Liver (tissue), 9 donors: ENCODE measurements around the gene SCAF1. TPM values are rescaled to one million over a fixed set of nuclear protein-coding genes. Genes with fewer than 3 reads are reported as not detected.

ENCODE experiments used
- DNase-seq: peaks from one replicate; pipeline ENCODE4 v3.0.0-alpha.2; 2017; ENCODE audit warnings: low spot score
- H3K27ac ChIP-seq, 2 donors: one replicate each; pipeline ENCODE4 v1.7.0; 2013; ENCODE audit warnings: inconsistent platforms in 2 of 2, low read length in 2 of 2, control low read depth in 1 of 2, low read depth in 1 of 2, mild to moderate bottlenecking in 1 of 2
- H3K27me3 ChIP-seq, 4 donors: one replicate each; pipeline versions ENCODE4 v1.6.1 to v1.7.0; 2013; ENCODE audit warnings: low read length in 3 of 4, inconsistent platforms in 1 of 4, mild to moderate bottlenecking in 1 of 4, moderate library complexity in 1 of 4; ENCODE audit not compliant: control insufficient read depth in 4 of 4, insufficient read depth in 4 of 4
- H3K36me3 ChIP-seq, 4 donors: one replicate each; pipeline versions ENCODE4 v1.6.1 to v1.7.0; 2013; ENCODE audit warnings: low read length in 3 of 4, mild to moderate bottlenecking in 3 of 4, low read depth in 1 of 4, moderate library complexity in 1 of 4; ENCODE audit not compliant: control insufficient read depth in 4 of 4, insufficient read depth in 3 of 4
- H3K4me1 ChIP-seq, 4 donors: one replicate each; pipeline versions ENCODE4 v1.6.1 to v1.7.0; 2013; ENCODE audit warnings: low read length in 3 of 4, mild to moderate bottlenecking in 3 of 4, moderate library complexity in 1 of 4; ENCODE audit not compliant: control insufficient read depth in 4 of 4, insufficient read depth in 4 of 4
- H3K4me3 ChIP-seq, 3 donors: one replicate each; pipeline versions ENCODE4 v1.6.1 to v1.7.0; 2013; ENCODE audit warnings: low read length in 3 of 3, control low read depth in 1 of 3, low read depth in 1 of 3, mild to moderate bottlenecking in 1 of 3
- H3K9ac ChIP-seq, 2 donors: one replicate each; pipeline ENCODE4 v1.7.0; 2013; ENCODE audit warnings: low read length in 2 of 2, mild to moderate bottlenecking in 2 of 2, moderate library complexity in 2 of 2, control low read depth in 1 of 2, low read depth in 1 of 2
- H3K9me3 ChIP-seq, 4 donors: one replicate each; pipeline versions ENCODE4 v1.6.1 to v1.7.0; 2013; ENCODE audit warnings: low read length in 3 of 4; ENCODE audit not compliant: control insufficient read depth in 4 of 4
- EGR1 ChIP-seq, 2 donors: IDR thresholded peaks; 2 replicates each; pipeline ENCODE4 v1.6.1; 2016 to 2018; ENCODE audit warnings: antibody characterized with exemption in 2 of 2, low read depth in 2 of 2
- FOXA2 ChIP-seq: IDR thresholded peaks from 2 replicates; pipeline ENCODE4 v1.6.1; 2016; ENCODE audit warnings: antibody characterized with exemption
- GABPA ChIP-seq, 2 donors: IDR thresholded peaks in 1 of 2; conservative IDR thresholded peaks in 1 of 2; 2 replicates each; pipeline ENCODE4 v1.6.1; 2016; ENCODE audit warnings: antibody characterized with exemption in 2 of 2, mild to moderate bottlenecking in 1 of 2, moderate library complexity in 1 of 2
- HNF4A ChIP-seq, 2 donors: conservative IDR thresholded peaks; 2 replicates each; pipeline ENCODE4 v1.6.1; 2016; ENCODE audit warnings: antibody characterized with exemption in 2 of 2, mild to moderate bottlenecking in 2 of 2
- JUND ChIP-seq, 2 donors: IDR thresholded peaks; 2 replicates each; pipeline ENCODE4 v1.6.1; 2016; ENCODE audit warnings: antibody characterized with exemption in 2 of 2
- RXRA ChIP-seq, 2 donors: IDR thresholded peaks; 2 replicates each; pipeline ENCODE4 v1.6.1; 2017 to 2018; ENCODE audit warnings: antibody characterized with exemption in 2 of 2, mild to moderate bottlenecking in 1 of 2
- TAF1 ChIP-seq: conservative IDR thresholded peaks from 2 replicates; pipeline ENCODE4 v1.6.1; 2016; ENCODE audit warnings: antibody characterized with exemption, mild to moderate bottlenecking
- YY1 ChIP-seq: IDR thresholded peaks from 2 replicates; pipeline ENCODE4 v1.6.1; 2016; ENCODE audit warnings: antibody characterized with exemption, mild to moderate bottlenecking
- WGBS: extraction: QIAGEN DNeasy Blood & Tissue Kit; methylation state at CpG from one replicate; pipeline ENCODE4 v1.1.7; 2013; 5-methylcytosine and 5-hydroxymethylcytosine counted together
- polyA plus RNA-seq, 2 donors: library from polyadenylated mRNA; stranded (reverse) in 1 of 2; unstranded in 1 of 2; fragments of 200-250 nt in 1 of 2; fragments of >200 nt in 1 of 2; fragmentation: Nextera tagmentation in 1 of 2; extraction: Ambion mirVana in 1 of 2; gene quantifications; one replicate each; pipeline versions ENCODE4 v1.2.1 to v1.2.3, GENCODE V29; 2013 to 2015
- total RNA-seq, 2 donors: library from RNA; depleted of rRNA; stranded (reverse); fragments of >200 nt; gene quantifications; one replicate each; pipeline ENCODE4 v1.2.3, GENCODE V29; 2014
- TF ChIP-seq, protein P1 (sequence below): fragments of 150-350 bp; IDR thresholded peaks from 2 replicates; pipeline ENCODE4 v1.5.1; 2017; ENCODE audit warnings: improper control_type of control experiment, low read depth, low read length; ENCODE audit not compliant: missing input control
- TF ChIP-seq, protein P2 (sequence below): IDR thresholded peaks from 2 replicates; pipeline ENCODE4 v1.6.1; 2016; ENCODE audit warnings: antibody characterized with exemption, mild to moderate bottlenecking
- donor health status: healthy.
- donor health status: healthy.
- donor health status: healthy.
- donor health status: healthy.
- donor health status: healthy.

SCAF1 gene
- total and polyA plus RNA-seq, 4 donors = 4.6 to 17.6 (median 9.9) TPM

- no peaks in the 10 kb centered on the region for H3K9me3 ChIP-seq
- TF ChIP-seq HNF4A (conservative IDR thresholded peaks at IDR 0.05) (no peak), TAF1 (no peak), GABPA (IDR thresholded peaks at IDR 0.05 in 1 of 2, conservative IDR thresholded peaks at IDR 0.05 in 1 of 2) (no peak)
- H3K4me3 ChIP-seq = no peak overlapping the region
- DNase-seq = no peak
- H3K36me3 ChIP-seq = peaks cover 24 to 66% (median 42%) of the 10 kb centered on the region in 4 donors
- no peak overlapping the region for H3K9ac ChIP-seq
- H3K27ac ChIP-seq = no peak overlapping the region
- no peaks in the 10 kb centered on the region for H3K27me3 ChIP-seq
- H3K4me1 ChIP-seq = peaks cover 0 to 2% (median 0%) of the 10 kb centered on the region in 4 donors
- 97% methylated on average over 110 of the region's 110 CpGs for WGBS
These were observed 10.0 kb downstream of the SCAF1 start for GRCh38 chr19:49651820-49652550.

DNA sequence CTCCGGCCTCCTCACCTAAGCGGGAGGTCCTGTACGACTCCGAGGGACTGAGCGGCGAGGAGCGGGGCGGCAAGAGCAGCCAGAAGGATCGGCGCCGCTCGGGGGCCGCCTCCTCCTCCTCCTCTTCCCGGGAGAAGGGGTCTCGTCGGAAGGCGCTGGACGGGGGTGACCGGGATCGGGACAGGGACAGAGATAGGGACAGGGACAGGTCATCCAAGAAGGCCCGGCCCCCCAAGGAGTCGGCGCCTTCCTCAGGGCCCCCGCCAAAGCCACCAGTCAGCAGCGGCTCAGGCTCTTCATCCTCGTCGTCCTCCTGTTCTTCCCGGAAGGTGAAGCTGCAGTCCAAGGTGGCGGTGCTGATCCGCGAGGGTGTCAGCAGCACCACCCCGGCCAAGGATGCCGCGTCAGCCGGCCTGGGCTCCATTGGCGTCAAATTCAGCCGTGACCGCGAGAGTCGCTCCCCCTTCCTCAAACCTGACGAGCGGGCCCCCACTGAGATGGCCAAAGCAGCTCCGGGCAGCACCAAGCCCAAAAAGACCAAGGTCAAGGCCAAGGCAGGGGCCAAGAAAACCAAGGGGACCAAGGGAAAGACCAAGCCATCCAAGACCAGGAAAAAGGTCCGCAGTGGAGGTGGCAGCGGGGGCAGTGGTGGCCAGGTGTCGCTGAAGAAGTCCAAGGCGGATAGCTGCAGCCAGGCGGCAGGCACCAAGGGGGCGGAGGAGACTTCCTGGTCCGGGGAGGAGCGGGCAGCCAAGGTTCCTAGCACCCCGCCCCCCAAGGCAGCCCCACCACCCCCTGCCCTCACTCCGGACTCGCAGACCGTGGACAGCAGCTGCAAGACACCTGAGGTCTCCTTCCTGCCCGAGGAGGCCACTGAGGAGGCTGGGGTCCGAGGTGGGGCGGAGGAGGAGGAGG, 10.8 kb downstream of the SCAF1 start:
- H3K9me3 ChIP-seq = no peaks in the 10 kb centered on the region
- DNase-seq = no peak
- H3K36me3 ChIP-seq = peaks cover 26 to 72% (median 42%) of the 10 kb centered on the region in 4 donors
- WGBS = 97% methylated on average over 58 of the region's 58 CpGs
- H3K27me3 ChIP-seq = no peaks in the 10 kb centered on the region
- H3K27ac ChIP-seq = no peak overlapping the region
- H3K4me1 ChIP-seq = no peaks in the 10 kb centered on the region
- H3K4me3 ChIP-seq = no peak overlapping the region
- no peak overlapping the region for H3K9ac ChIP-seq
- TF ChIP-seq, protein P1, sequence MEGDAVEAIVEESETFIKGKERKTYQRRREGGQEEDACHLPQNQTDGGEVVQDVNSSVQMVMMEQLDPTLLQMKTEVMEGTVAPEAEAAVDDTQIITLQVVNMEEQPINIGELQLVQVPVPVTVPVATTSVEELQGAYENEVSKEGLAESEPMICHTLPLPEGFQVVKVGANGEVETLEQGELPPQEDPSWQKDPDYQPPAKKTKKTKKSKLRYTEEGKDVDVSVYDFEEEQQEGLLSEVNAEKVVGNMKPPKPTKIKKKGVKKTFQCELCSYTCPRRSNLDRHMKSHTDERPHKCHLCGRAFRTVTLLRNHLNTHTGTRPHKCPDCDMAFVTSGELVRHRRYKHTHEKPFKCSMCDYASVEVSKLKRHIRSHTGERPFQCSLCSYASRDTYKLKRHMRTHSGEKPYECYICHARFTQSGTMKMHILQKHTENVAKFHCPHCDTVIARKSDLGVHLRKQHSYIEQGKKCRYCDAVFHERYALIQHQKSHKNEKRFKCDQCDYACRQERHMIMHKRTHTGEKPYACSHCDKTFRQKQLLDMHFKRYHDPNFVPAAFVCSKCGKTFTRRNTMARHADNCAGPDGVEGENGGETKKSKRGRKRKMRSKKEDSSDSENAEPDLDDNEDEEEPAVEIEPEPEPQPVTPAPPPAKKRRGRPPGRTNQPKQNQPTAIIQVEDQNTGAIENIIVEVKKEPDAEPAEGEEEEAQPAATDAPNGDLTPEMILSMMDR = no peak
- no peak for TF ChIP-seq JUND (IDR thresholded peaks at IDR 0.05)
- no peak for TF ChIP-seq FOXA2
- no peak for TF ChIP-seq YY1
- TF ChIP-seq, protein P2, sequence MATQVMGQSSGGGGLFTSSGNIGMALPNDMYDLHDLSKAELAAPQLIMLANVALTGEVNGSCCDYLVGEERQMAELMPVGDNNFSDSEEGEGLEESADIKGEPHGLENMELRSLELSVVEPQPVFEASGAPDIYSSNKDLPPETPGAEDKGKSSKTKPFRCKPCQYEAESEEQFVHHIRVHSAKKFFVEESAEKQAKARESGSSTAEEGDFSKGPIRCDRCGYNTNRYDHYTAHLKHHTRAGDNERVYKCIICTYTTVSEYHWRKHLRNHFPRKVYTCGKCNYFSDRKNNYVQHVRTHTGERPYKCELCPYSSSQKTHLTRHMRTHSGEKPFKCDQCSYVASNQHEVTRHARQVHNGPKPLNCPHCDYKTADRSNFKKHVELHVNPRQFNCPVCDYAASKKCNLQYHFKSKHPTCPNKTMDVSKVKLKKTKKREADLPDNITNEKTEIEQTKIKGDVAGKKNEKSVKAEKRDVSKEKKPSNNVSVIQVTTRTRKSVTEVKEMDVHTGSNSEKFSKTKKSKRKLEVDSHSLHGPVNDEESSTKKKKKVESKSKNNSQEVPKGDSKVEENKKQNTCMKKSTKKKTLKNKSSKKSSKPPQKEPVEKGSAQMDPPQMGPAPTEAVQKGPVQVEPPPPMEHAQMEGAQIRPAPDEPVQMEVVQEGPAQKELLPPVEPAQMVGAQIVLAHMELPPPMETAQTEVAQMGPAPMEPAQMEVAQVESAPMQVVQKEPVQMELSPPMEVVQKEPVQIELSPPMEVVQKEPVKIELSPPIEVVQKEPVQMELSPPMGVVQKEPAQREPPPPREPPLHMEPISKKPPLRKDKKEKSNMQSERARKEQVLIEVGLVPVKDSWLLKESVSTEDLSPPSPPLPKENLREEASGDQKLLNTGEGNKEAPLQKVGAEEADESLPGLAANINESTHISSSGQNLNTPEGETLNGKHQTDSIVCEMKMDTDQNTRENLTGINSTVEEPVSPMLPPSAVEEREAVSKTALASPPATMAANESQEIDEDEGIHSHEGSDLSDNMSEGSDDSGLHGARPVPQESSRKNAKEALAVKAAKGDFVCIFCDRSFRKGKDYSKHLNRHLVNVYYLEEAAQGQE = no peak
- no peak for TF ChIP-seq RXRA (IDR thresholded peaks at IDR 0.05)
- no peak for TF ChIP-seq GABPA (IDR thresholded peaks at IDR 0.05 in 1 of 2, conservative IDR thresholded peaks at IDR 0.05 in 1 of 2)
- no peak for TF ChIP-seq EGR1 (IDR thresholded peaks at IDR 0.05; ENCODE audit: low read depth in 2 of 2)
